CD14-positive monocyte (primary cell): ENCODE data around the gene RALA. TPM values are rescaled to one million over a fixed set of nuclear protein-coding genes. Genes with fewer than 3 reads are reported as not detected.

Experiments
- DNase-seq, 3 donors: peaks; one replicate each; pipeline ENCODE4 v3.0.0-alpha.2; 2011 to 2022
- H2AFZ ChIP-seq: 2 replicates; pipeline ENCODE4 v1.6.0; 2012; ENCODE audit warnings: mild to moderate bottlenecking, low read depth, low read length, inconsistent platforms; ENCODE audit not compliant: insufficient read depth, poor library complexity, severe bottlenecking
- H3K27ac ChIP-seq, 2 donors: 1 replicate in 1 of 2; 2 replicates in 1 of 2; pipeline ENCODE4 v1.5.1; 2012 to 2013; ENCODE audit warnings: low read length in 2 of 2, control low read depth in 1 of 2, inconsistent platforms in 1 of 2, low read depth in 1 of 2, mild to moderate bottlenecking in 1 of 2
- H3K27me3 ChIP-seq, 2 donors: one replicate each; pipeline versions ENCODE4 v1.6.0 to v1.6.1; 2011 to 2013; ENCODE audit warnings: low read length in 2 of 2; ENCODE audit not compliant: control insufficient read depth in 2 of 2, insufficient read depth in 2 of 2
- H3K36me3 ChIP-seq, 2 donors: replicated peaks in 1 of 2; 1 replicate in 1 of 2; 2 replicates in 1 of 2; pipeline versions ENCODE4 v1.5.1 to v1.6.1; 2012 to 2013; ENCODE audit warnings: low read length in 2 of 2, control low read depth in 1 of 2, inconsistent platforms in 1 of 2, mild to moderate bottlenecking in 1 of 2; ENCODE audit not compliant: insufficient read depth in 2 of 2, control insufficient read depth in 1 of 2
- H3K4me1 ChIP-seq, 2 donors: 1 replicate in 1 of 2; 2 replicates in 1 of 2; pipeline versions ENCODE4 v1.5.1 to v1.6.1; 2012 to 2013; ENCODE audit warnings: low read length in 2 of 2, control low read depth in 1 of 2, inconsistent platforms in 1 of 2, mild to moderate bottlenecking in 1 of 2, moderate library complexity in 1 of 2; ENCODE audit not compliant: insufficient read depth in 2 of 2, control insufficient read depth in 1 of 2
- H3K4me2 ChIP-seq: replicated peaks from 2 replicates; pipeline ENCODE3; 2012; ENCODE audit warnings: low read length, moderate library complexity, mild to moderate bottlenecking; ENCODE audit not compliant: poor library complexity, severe bottlenecking; ENCODE audit errors: extremely low read depth
- H3K4me3 ChIP-seq, 3 experiments: fragments of 200-600 bp in 1 of 3; sonication (generic) in 1 of 3; replicated peaks in 1 of 3; 1 replicate in 2 of 3; 2 replicates in 1 of 3; pipeline ENCODE4 v1.5.1; 2011 to 2013; ENCODE audit warnings: low read length in 3 of 3, mild to moderate bottlenecking in 3 of 3, control low read depth in 2 of 3, low read depth in 2 of 3, inconsistent platforms in 1 of 3, moderate library complexity in 1 of 3
- H3K79me2 ChIP-seq: 2 replicates; pipeline ENCODE4 v1.6.0; 2012; ENCODE audit warnings: mild to moderate bottlenecking, control low read depth, inconsistent platforms, low read length, moderate library complexity; ENCODE audit not compliant: insufficient read depth
- H3K9ac ChIP-seq: 2 replicates; pipeline ENCODE4 v1.6.0; 2017; ENCODE audit warnings: low read length, mild to moderate bottlenecking; ENCODE audit not compliant: insufficient read depth, poor library complexity, severe bottlenecking
- H3K9me3 ChIP-seq, 2 donors: replicated peaks in 1 of 2; 1 replicate in 1 of 2; 2 replicates in 1 of 2; pipeline versions ENCODE4 v1.5.1 to v1.6.1; 2012 to 2013; ENCODE audit warnings: low read length in 2 of 2, control low read depth in 1 of 2; ENCODE audit not compliant: control insufficient read depth in 1 of 2, insufficient read depth in 1 of 2
- H4K20me1 ChIP-seq: 2 replicates; pipeline ENCODE4 v1.6.0; 2012; ENCODE audit warnings: mild to moderate bottlenecking, low read length, control low read depth, moderate library complexity; ENCODE audit not compliant: insufficient read depth
- H3K27ac Mint-ChIP-seq, 7 donors: one replicate each; pipeline ENCODE4 v1.8.0; 2020; ENCODE audit warnings: mild to moderate bottlenecking in 7 of 7, mixed read lengths in 7 of 7, moderate library complexity in 6 of 7, inconsistent platforms in 2 of 7
- H3K27me3 Mint-ChIP-seq, 3 donors: one replicate each; pipeline ENCODE4 v1.8.0; 2021 to 2022; ENCODE audit warnings: low read depth in 3 of 3, mild to moderate bottlenecking in 3 of 3, mixed read lengths in 3 of 3, moderate library complexity in 3 of 3, inconsistent platforms in 1 of 3
- H3K36me3 Mint-ChIP-seq, 2 donors: one replicate each; pipeline ENCODE4 v1.8.0; 2020; ENCODE audit warnings: mixed read lengths in 2 of 2, inconsistent platforms in 1 of 2, mild to moderate bottlenecking in 1 of 2
- H3K4me1 Mint-ChIP-seq: one replicate; pipeline ENCODE4 v1.8.0; 2020; ENCODE audit warnings: mild to moderate bottlenecking, mixed read lengths
- H3K4me3 Mint-ChIP-seq, 2 donors: one replicate each; pipeline ENCODE4 v1.8.0; 2020; ENCODE audit warnings: mild to moderate bottlenecking in 2 of 2, mixed read lengths in 2 of 2, moderate library complexity in 1 of 2
- H3K9me3 Mint-ChIP-seq, 7 donors: one replicate each; pipeline ENCODE4 v1.8.0; 2020 to 2022; ENCODE audit warnings: mixed read lengths in 7 of 7, mild to moderate bottlenecking in 6 of 7, moderate library complexity in 6 of 7, inconsistent platforms in 2 of 7
- WGBS: methylation state at CpG from one replicate; pipeline ENCODE4 v1.1.5; 2013; ENCODE audit warnings: missing lambda C conversion rate; ENCODE audit not compliant: insufficient coverage; 5-methylcytosine and 5-hydroxymethylcytosine counted together
- intact Hi-C, 2 donors: fragments of 100-400 bp; cut with micrococcal nuclease; formaldehyde crosslinking; loops; one replicate each; pipeline versions ENCODE4 v1.15.0 to v1.15.1; 2023
- polyA plus RNA-seq, 3 donors: library from polyadenylated mRNA; depleted of rRNA in 1 of 3; unstranded in 2 of 3; stranded (reverse) in 1 of 3; fragments of 300-500 nt in 2 of 3; fragments of >200 nt in 1 of 3; fragmentation: Illumina TruSeq in 2 of 3; gene quantifications; 1 replicate in 2 of 3; 2 replicates in 1 of 3; pipeline ENCODE4 v1.2.3, GENCODE V29; 2012 to 2021
- TF ChIP-seq, protein P1 (sequence below): fragments of 200-600 bp; IDR thresholded peaks from one replicate; pipeline ENCODE4 v1.8.0; 2022; ENCODE audit warnings: antibody characterized with exemption, mild to moderate bottlenecking

Gene RALA
- polyA plus RNA-seq, 3 donors = 5.9 to 32.0 (median 30.8) TPM

DNA sequence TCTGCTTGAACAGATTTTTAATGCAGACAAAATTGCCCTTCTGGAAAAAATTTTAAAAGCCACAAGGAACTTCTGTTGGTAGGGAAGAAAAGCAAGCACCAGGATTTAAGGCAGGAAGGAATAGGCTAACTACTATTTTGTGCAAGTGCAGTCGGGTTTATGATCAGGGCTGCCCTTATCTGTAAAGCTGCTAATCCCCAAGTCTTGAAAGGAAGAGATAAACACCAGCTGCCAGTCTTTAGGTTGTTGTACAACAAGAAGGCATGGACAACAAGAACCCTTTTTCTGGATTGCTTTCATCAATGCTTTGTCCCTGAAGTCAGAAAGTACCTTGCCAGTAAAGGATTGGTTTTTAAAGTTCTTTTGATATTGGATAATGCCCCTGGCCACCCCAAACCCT lies 40.7 kb downstream of the RALA start:
- Histone ChIP-seq H3K27ac (no peak overlapping the region), H3K9me3 (peaks cover 8 to 12% of the 10 kb centered on the region in 2 donors), H3K36me3 (peaks cover 0 to 11% of the 10 kb centered on the region in 2 donors), H3K9ac (no peak overlapping the region), H3K79me2 (peaks cover 14% of the 10 kb centered on the region), H3K4me1 (no peaks in the 10 kb centered on the region), H3K4me3 (no peak overlapping the region), H2AFZ (no peak overlapping the region), H4K20me1 (peaks cover 8% of the 10 kb centered on the region), H3K27me3 (no peaks in the 10 kb centered on the region), H3K4me2 (no peak overlapping the region)
- Mint-ChIP-seq H3K9me3 (peaks cover 7 to 17% (median 13%) of the 10 kb centered on the region in 7 donors), H3K4me1 (peaks cover 12% of the 10 kb centered on the region), H3K27ac (no peak overlapping the region), H3K4me3 (no peak overlapping the region), H3K36me3 (peaks cover 30 to 33% of the 10 kb centered on the region in 2 donors), H3K27me3 (peaks cover 0 to 3% (median 0%) of the 10 kb centered on the region in 3 donors)
- no peak for DNase-seq
- intact Hi-C loops = no loop called here
- TF ChIP-seq, protein P1, sequence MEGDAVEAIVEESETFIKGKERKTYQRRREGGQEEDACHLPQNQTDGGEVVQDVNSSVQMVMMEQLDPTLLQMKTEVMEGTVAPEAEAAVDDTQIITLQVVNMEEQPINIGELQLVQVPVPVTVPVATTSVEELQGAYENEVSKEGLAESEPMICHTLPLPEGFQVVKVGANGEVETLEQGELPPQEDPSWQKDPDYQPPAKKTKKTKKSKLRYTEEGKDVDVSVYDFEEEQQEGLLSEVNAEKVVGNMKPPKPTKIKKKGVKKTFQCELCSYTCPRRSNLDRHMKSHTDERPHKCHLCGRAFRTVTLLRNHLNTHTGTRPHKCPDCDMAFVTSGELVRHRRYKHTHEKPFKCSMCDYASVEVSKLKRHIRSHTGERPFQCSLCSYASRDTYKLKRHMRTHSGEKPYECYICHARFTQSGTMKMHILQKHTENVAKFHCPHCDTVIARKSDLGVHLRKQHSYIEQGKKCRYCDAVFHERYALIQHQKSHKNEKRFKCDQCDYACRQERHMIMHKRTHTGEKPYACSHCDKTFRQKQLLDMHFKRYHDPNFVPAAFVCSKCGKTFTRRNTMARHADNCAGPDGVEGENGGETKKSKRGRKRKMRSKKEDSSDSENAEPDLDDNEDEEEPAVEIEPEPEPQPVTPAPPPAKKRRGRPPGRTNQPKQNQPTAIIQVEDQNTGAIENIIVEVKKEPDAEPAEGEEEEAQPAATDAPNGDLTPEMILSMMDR = no peak
- WGBS = 100% methylated on average over 1 of the region's 1 CpG

DNA sequence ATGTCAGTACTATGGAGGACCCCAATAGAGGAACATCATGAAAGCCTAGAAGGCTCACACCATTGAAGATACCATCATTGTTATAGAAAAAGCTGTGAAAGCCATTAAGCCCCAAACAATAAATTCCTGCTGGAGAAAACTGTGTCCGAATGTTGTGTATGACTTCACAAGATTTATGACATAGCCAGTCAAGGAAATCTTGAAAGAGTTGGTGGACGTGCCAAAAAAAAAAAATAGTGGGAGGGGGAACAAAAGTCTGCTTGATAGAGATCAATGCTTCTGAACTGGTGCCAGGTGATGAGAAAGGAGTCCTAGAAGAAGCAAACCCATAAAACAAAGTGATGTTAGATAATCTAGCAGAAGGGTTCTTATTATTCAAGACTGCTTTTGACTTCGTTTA lies 41.2 kb downstream of the RALA start:
- Histone ChIP-seq H3K36me3 (peaks cover 0 to 11% of the 10 kb centered on the region in 2 donors), H3K4me3 (no peak overlapping the region), H4K20me1 (peaks cover 7% of the 10 kb centered on the region), H3K27ac (no peak overlapping the region), H3K4me1 (no peaks in the 10 kb centered on the region), H3K79me2 (peaks cover 13% of the 10 kb centered on the region), H3K9me3 (peaks cover 8 to 12% of the 10 kb centered on the region in 2 donors), H3K27me3 (no peaks in the 10 kb centered on the region), H2AFZ (no peak overlapping the region), H3K9ac (no peak overlapping the region), H3K4me2 (no peak overlapping the region)
- no peak overlapping the region for H3K4me3 Mint-ChIP-seq
- 100% methylated on average over 2 of the region's 3 CpGs for WGBS
- peaks cover 29 to 30% of the 10 kb centered on the region in 2 donors for H3K36me3 Mint-ChIP-seq
- intact Hi-C loops = no loop called here
- peak overlapping the region in 1 of 7 donors; percentile 5 for H3K27ac Mint-ChIP-seq
- peaks cover 0 to 3% (median 0%) of the 10 kb centered on the region in 3 donors for H3K27me3 Mint-ChIP-seq
- H3K4me1 Mint-ChIP-seq = peaks cover 12% of the 10 kb centered on the region
- TF ChIP-seq, protein P1 = no peak
- no peak for DNase-seq
- H3K9me3 Mint-ChIP-seq = peaks cover 7 to 15% (median 13%) of the 10 kb centered on the region in 7 donors
